H9 (cell line): ENCODE measurements around the gene CCDC174. TPM values are rescaled to one million over a fixed set of nuclear protein-coding genes. Genes with fewer than 3 reads are reported as not detected.

ENCODE experiments used
- DNase-seq: peaks from one replicate; pipeline ENCODE4 v3.0.0-alpha.2; 2017
- H2AFZ ChIP-seq: one replicate; pipeline ENCODE4 v1.6.1; 2013; ENCODE audit warnings: mild to moderate bottlenecking, low read length, control low read depth, moderate library complexity
- H2AK5ac ChIP-seq: 2 replicates; pipeline ENCODE4 v1.6.1; 2013; ENCODE audit warnings: low read length, control low read depth, mixed read lengths; ENCODE audit not compliant: insufficient read length
- H2BK120ac ChIP-seq: one replicate; pipeline ENCODE4 v1.6.1; 2013; ENCODE audit warnings: low read depth, mild to moderate bottlenecking, low read length, control low read depth, inconsistent platforms; ENCODE audit not compliant: poor library complexity, severe bottlenecking
- H2BK12ac ChIP-seq: 2 replicates; pipeline ENCODE4 v1.6.1; 2013; ENCODE audit warnings: low read length, control low read depth, mixed read lengths, low read depth; ENCODE audit not compliant: insufficient read length
- H2BK15ac ChIP-seq: 2 replicates; pipeline ENCODE4 v1.6.1; 2013; ENCODE audit warnings: low read depth, low read length, control low read depth
- H2BK20ac ChIP-seq: one replicate; pipeline ENCODE4 v1.6.1; 2013; ENCODE audit warnings: low read depth, mild to moderate bottlenecking, low read length, control low read depth, inconsistent platforms; ENCODE audit not compliant: poor library complexity, severe bottlenecking
- H2BK5ac ChIP-seq: 2 replicates; pipeline ENCODE4 v1.6.1; 2013; ENCODE audit warnings: low read length, control low read depth, mixed read lengths; ENCODE audit not compliant: insufficient read length
- H3K14ac ChIP-seq: 2 replicates; pipeline ENCODE4 v1.6.1; 2013; ENCODE audit warnings: low read length, control low read depth; ENCODE audit not compliant: insufficient read depth
- H3K18ac ChIP-seq: 2 replicates; pipeline ENCODE4 v1.6.1; 2013; ENCODE audit warnings: low read depth, mild to moderate bottlenecking, mixed read lengths, low read length, control low read depth; ENCODE audit not compliant: insufficient read length
- H3K23ac ChIP-seq: 2 replicates; pipeline ENCODE4 v1.6.1; 2013; ENCODE audit warnings: low read length, control low read depth, mixed read lengths, low read depth; ENCODE audit not compliant: insufficient read length
- H3K23me2 ChIP-seq: 2 replicates; pipeline ENCODE4 v1.6.1; 2013; ENCODE audit warnings: low read depth, mild to moderate bottlenecking, mixed read lengths, low read length, control low read depth; ENCODE audit not compliant: insufficient read length, poor library complexity, severe bottlenecking
- H3K27ac ChIP-seq: 2 replicates; pipeline ENCODE4 v1.5.1; 2013; ENCODE audit warnings: low read length, control low read depth, mixed read lengths, low read depth; ENCODE audit not compliant: insufficient read length
- H3K27me3 ChIP-seq: 2 replicates; pipeline ENCODE4 v1.6.1; 2013; ENCODE audit warnings: low read length, control low read depth, inconsistent platforms; ENCODE audit not compliant: insufficient read depth
- H3K4ac ChIP-seq: 2 replicates; pipeline ENCODE4 v1.6.1; 2013; ENCODE audit warnings: low read depth, mild to moderate bottlenecking, control low read depth, inconsistent platforms, low read length, moderate library complexity
- H3K4me1 ChIP-seq: 2 replicates; pipeline ENCODE4 v1.6.1; 2013; ENCODE audit warnings: low read length, control low read depth, inconsistent platforms; ENCODE audit not compliant: insufficient read depth
- H3K4me2 ChIP-seq: 2 replicates; pipeline ENCODE4 v1.6.1; 2013; ENCODE audit warnings: low read length, control low read depth, mixed read lengths; ENCODE audit not compliant: insufficient read length, insufficient read depth
- H3K56ac ChIP-seq: 2 replicates; pipeline ENCODE4 v1.6.1; 2013; ENCODE audit warnings: low read depth, mild to moderate bottlenecking, mixed read lengths, low read length, control low read depth; ENCODE audit not compliant: insufficient read length
- H3K79me1 ChIP-seq: 2 replicates; pipeline ENCODE4 v1.6.1; 2013; ENCODE audit warnings: low read depth, mild to moderate bottlenecking, moderate library complexity, low read length, control low read depth, inconsistent platforms; ENCODE audit not compliant: insufficient read depth, poor library complexity, severe bottlenecking
- H3K79me2 ChIP-seq: 2 replicates; pipeline ENCODE4 v1.6.1; 2013; ENCODE audit warnings: low read length, control low read depth, inconsistent platforms; ENCODE audit not compliant: insufficient read depth
- H3K9ac ChIP-seq: 2 replicates; pipeline ENCODE4 v1.6.1; 2013; ENCODE audit warnings: low read length, control low read depth, mixed read lengths; ENCODE audit not compliant: insufficient read length; ENCODE audit errors: extremely low read depth
- H3K9me3 ChIP-seq: one replicate; pipeline ENCODE4 v1.6.1; 2013; ENCODE audit warnings: low read depth, low read length, inconsistent platforms; ENCODE audit not compliant: control insufficient read depth
- H3T11ph ChIP-seq: one replicate; pipeline ENCODE4 v1.6.1; 2013; ENCODE audit warnings: mild to moderate bottlenecking, low read length, control low read depth, inconsistent platforms
- H4K20me1 ChIP-seq: one replicate; pipeline ENCODE4 v1.6.1; 2013; ENCODE audit not compliant: control insufficient read depth, insufficient read length, insufficient read depth
- H4K5ac ChIP-seq: 2 replicates; pipeline ENCODE4 v1.6.1; 2013; ENCODE audit warnings: low read depth, mild to moderate bottlenecking, mixed read lengths, low read length, control low read depth; ENCODE audit not compliant: insufficient read length
- H4K8ac ChIP-seq: replicated peaks from 2 replicates; pipeline ENCODE4 v1.6.1; 2013; ENCODE audit warnings: low read length, control low read depth, mixed read lengths, low read depth; ENCODE audit not compliant: insufficient read length
- H4K91ac ChIP-seq: 2 replicates; pipeline ENCODE4 v1.6.1; 2013; ENCODE audit warnings: low read depth, mild to moderate bottlenecking, moderate library complexity, mixed read lengths, low read length, control low read depth; ENCODE audit not compliant: insufficient read length
- H3K27ac Mint-ChIP-seq, 3 experiments: 2 replicates in 2 of 3; 3 replicates in 1 of 3; pipeline ENCODE4 v1.8.0; 2020 to 2021; ENCODE audit warnings: mixed read lengths in 3 of 3, mild to moderate bottlenecking in 1 of 3, moderate library complexity in 1 of 3
- H3K27me3 Mint-ChIP-seq: 2 replicates; pipeline ENCODE4 v1.8.0; 2021; ENCODE audit warnings: low read depth, mild to moderate bottlenecking, moderate library complexity, mixed read lengths
- H3K36me3 Mint-ChIP-seq, 3 experiments: 2 replicates in 2 of 3; 3 replicates in 1 of 3; pipeline ENCODE4 v1.8.0; 2020 to 2021; ENCODE audit warnings: low read depth in 3 of 3, mixed read lengths in 3 of 3; ENCODE audit not compliant: insufficient read depth in 1 of 3
- H3K4me1 Mint-ChIP-seq, 2 experiments: 2 replicates each; pipeline ENCODE4 v1.8.0; 2020; ENCODE audit warnings: mixed read lengths in 2 of 2
- H3K4me3 Mint-ChIP-seq, 2 experiments: 2 replicates in 1 of 2; 3 replicates in 1 of 2; pipeline ENCODE4 v1.8.0; 2020 to 2021; ENCODE audit warnings: mild to moderate bottlenecking in 2 of 2, mixed read lengths in 2 of 2, moderate library complexity in 1 of 2
- H3K9me3 Mint-ChIP-seq, 2 experiments: 2 replicates in 1 of 2; 3 replicates in 1 of 2; pipeline ENCODE4 v1.8.0; 2020; ENCODE audit warnings: mild to moderate bottlenecking in 2 of 2, mixed read lengths in 2 of 2, moderate library complexity in 1 of 2
- CTCF ChIP-seq: fragments of 200-600 bp; sonication (generic); conservative IDR thresholded peaks from 3 replicates; pipeline ENCODE4 v1.8.0; 2021; ENCODE audit warnings: antibody characterized with exemption, mild to moderate bottlenecking
- WGBS: extraction: QIAGEN DNeasy Blood & Tissue Kit; methylation state at CpG from one replicate; pipeline ENCODE4 v1.1.7; 2013; ENCODE audit warnings: missing lambda C conversion rate, low lambda C conversion rate, mixed read lengths; ENCODE audit not compliant: insufficient read length; ENCODE audit errors: extremely low coverage; 5-methylcytosine and 5-hydroxymethylcytosine counted together
- total RNA-seq: library from RNA; stranded (reverse); gene quantifications from 2 replicates; pipeline ENCODE4 v1.2.1, GENCODE V29; 2021

Gene CCDC174
- total RNA-seq, 1 experiment from 2014 or later, result 15.2 TPM

- peaks cover 0 to 18% (median 16%) of the 10 kb centered on the region in 3 experiments; a peak in 5 of 7 replicates for H3K36me3 Mint-ChIP-seq
Measured at GRCh38 chr3:14676881-14677280, 25.3 kb downstream of the CCDC174 start.

More at GRCh38 chr3:14676881-14677280, 25.3 kb downstream of the CCDC174 start:
- Histone ChIP-seq H2BK120ac (no peak overlapping the region), H4K91ac (no peak overlapping the region), H3K79me1 (no peaks in the 10 kb centered on the region), H4K20me1 (no peaks in the 10 kb centered on the region), H3K23ac (no peak overlapping the region), H3T11ph (no peak overlapping the region), H3K27ac (no peak overlapping the region), H3K9ac (no peak overlapping the region), H4K5ac (no peak overlapping the region), H3K79me2 (no peaks in the 10 kb centered on the region), H2AK5ac (no peak overlapping the region), H3K23me2 (no peaks in the 10 kb centered on the region), H3K14ac (no peak overlapping the region), H3K4me2 (no peak overlapping the region), H4K8ac (no peak overlapping the region), H3K4me1 (no peaks in the 10 kb centered on the region), H3K27me3 (no peaks in the 10 kb centered on the region), H3K18ac (no peak overlapping the region), H3K9me3 (no peaks in the 10 kb centered on the region), H3K4ac (no peak overlapping the region), H2BK15ac (no peak overlapping the region), H2BK20ac (no peak overlapping the region), H2BK12ac (no peak overlapping the region), H2BK5ac (no peak overlapping the region), H3K56ac (no peak overlapping the region), H2AFZ (no peak overlapping the region)
- Mint-ChIP-seq H3K4me3 (no peak overlapping the region), H3K27ac (no peak overlapping the region), H3K4me1 (no peaks in the 10 kb centered on the region), H3K27me3 (peaks cover 13% of the 10 kb centered on the region), H3K9me3 (peaks cover 9 to 10% of the 10 kb centered on the region in 2 experiments)
- WGBS, result no CpG with 5 or more reads among the region's 4 CpGs
- no peak for TF ChIP-seq CTCF
- DNase-seq, result no peak
